Hematopoietic multipotent progenitor cell treated with erythropoietin and hydrocortisone succinate and interleukin-3 and kit ligand, for 8 days (in vitro differentiated cells): ENCODE measurements around the gene MAMDC2.
A peak's percentile ranks its signal among the peaks of the same experiment; 100 is the strongest.
"Not testable (repeated sequence)": the region's sequence is repeated elsewhere in the genome, so short reads cannot be mapped to it uniquely, and the experiment has no call there.

ENCODE experiments used
- DNase-seq: peaks from one replicate; pipeline ENCODE4 v3.0.0-alpha.2; 2015

Gene MAMDC2

GRCh38 chr9:70043689-70044489 lies at the start of gene MAMDC2:
MAMDC2 (plus strand) TSS chr9:70043848; CDS start chr9:70044198, 350 bp downstream.
- DNase-seq, result no peak

- no peak for DNase-seq
Measured at GRCh38 chr9:69995846-69996245, 47.8 kb upstream of the MAMDC2 start.

- DNase-seq, result peak; percentile 14
Measured at GRCh38 chr9:69996967-69997366, 46.7 kb upstream of the MAMDC2 start.

- no peak for DNase-seq
Measured at GRCh38 chr9:69997524-69997923, 46.1 kb upstream of the MAMDC2 start.

- no peak for DNase-seq
Measured at GRCh38 chr9:69999315-69999714, 44.3 kb upstream of the MAMDC2 start.

- DNase-seq, result no peak
Measured at GRCh38 chr9:70000469-70000868, 43.2 kb upstream of the MAMDC2 start.

GRCh38 chr9:70003901-70004714 lies 39.5 kb upstream of the MAMDC2 start:
- no peak for DNase-seq

- DNase-seq, result no peak
Measured at GRCh38 chr9:70006306-70006705, 37.3 kb upstream of the MAMDC2 start.

- DNase-seq, result no peak
Measured at GRCh38 chr9:70007831-70008230, 35.8 kb upstream of the MAMDC2 start.

- no peak for DNase-seq
Measured at GRCh38 chr9:70010015-70010414, 33.6 kb upstream of the MAMDC2 start.

- DNase-seq, result no peak
Measured at GRCh38 chr9:70011366-70011765, 32.3 kb upstream of the MAMDC2 start.

GRCh38 chr9:70012569-70012968 lies 31.1 kb upstream of the MAMDC2 start:
- DNase-seq, result no peak

- no peak for DNase-seq
Measured at GRCh38 chr9:70013598-70014196, 30.0 kb upstream of the MAMDC2 start.

- DNase-seq, result no peak
Measured at GRCh38 chr9:70015099-70015498, 28.5 kb upstream of the MAMDC2 start.

- no peak for DNase-seq
Measured at GRCh38 chr9:70020217-70020616, 23.4 kb upstream of the MAMDC2 start.

GRCh38 chr9:70020991-70021571 lies 22.6 kb upstream of the MAMDC2 start:
- no peak for DNase-seq

GRCh38 chr9:70028287-70028686 lies 15.4 kb upstream of the MAMDC2 start:
- no peak for DNase-seq

GRCh38 chr9:70030156-70030555 lies 13.5 kb upstream of the MAMDC2 start:
- no peak for DNase-seq

- DNase-seq, result no peak
Measured at GRCh38 chr9:70031141-70031545, 12.5 kb upstream of the MAMDC2 start.

- no peak for DNase-seq
Measured at GRCh38 chr9:70034271-70034711, 9.4 kb upstream of the MAMDC2 start.

- DNase-seq, result no peak
Measured at GRCh38 chr9:70035691-70036090, 8.0 kb upstream of the MAMDC2 start.

GRCh38 chr9:70036641-70037040 lies 7.0 kb upstream of the MAMDC2 start:
- DNase-seq, result no peak

- DNase-seq, result not testable (repeated sequence)
Measured at GRCh38 chr9:70038171-70038621, 5.5 kb upstream of the MAMDC2 start.
